Glutamatergic neuron (in vitro differentiated cells): ENCODE measurements around the gene GLB1L. TPM values are rescaled to one million over a fixed set of nuclear protein-coding genes. Genes with fewer than 3 reads are reported as not detected.

Source experiments
- DNase-seq: peaks from one replicate; pipeline ENCODE4 v3.0.0; 2022
- H3K27ac Mint-ChIP-seq: one replicate; pipeline ENCODE4 v1.8.0; 2020; ENCODE audit warnings: mild to moderate bottlenecking, mixed read lengths, inconsistent platforms; ENCODE audit not compliant: unreplicated experiment
- H3K27me3 Mint-ChIP-seq: one replicate; pipeline ENCODE4 v1.8.0; 2020; ENCODE audit warnings: mild to moderate bottlenecking, moderate library complexity, mixed read lengths, inconsistent platforms; ENCODE audit not compliant: unreplicated experiment
- H3K36me3 Mint-ChIP-seq: one replicate; pipeline ENCODE4 v1.8.0; 2020; ENCODE audit warnings: mild to moderate bottlenecking, mixed read lengths, inconsistent platforms; ENCODE audit not compliant: unreplicated experiment
- H3K4me1 Mint-ChIP-seq: one replicate; pipeline ENCODE4 v1.8.0; 2020; ENCODE audit warnings: mild to moderate bottlenecking, low read depth, mixed read lengths, inconsistent platforms; ENCODE audit not compliant: unreplicated experiment
- H3K4me3 Mint-ChIP-seq: one replicate; pipeline ENCODE4 v1.8.0; 2020; ENCODE audit warnings: mild to moderate bottlenecking, mixed read lengths, inconsistent platforms; ENCODE audit not compliant: unreplicated experiment
- H3K9me3 Mint-ChIP-seq: one replicate; pipeline ENCODE4 v1.8.0; 2020; ENCODE audit warnings: mild to moderate bottlenecking, moderate library complexity, mixed read lengths, inconsistent platforms; ENCODE audit not compliant: unreplicated experiment
- total RNA-seq: library from RNA; stranded (reverse); fragmentation: NEBNext Ultra II Directional; extraction: Animal tissue kit (Norgen Biotek cat#: 25700); gene quantifications from one replicate; pipeline ENCODE4 v1.2.1, GENCODE V29; 2021; ENCODE audit not compliant: unreplicated experiment
- TF ChIP-seq, protein P1 (sequence below): fragments of 200-600 bp; sonication (generic); IDR thresholded peaks from one replicate; pipeline ENCODE4 v1.5.0; 2021; ENCODE audit not compliant: partially characterized antibody, unreplicated experiment

The GLB1L gene
- total RNA-seq, 1 donor from 2014 or later, result 6.2 TPM

DNA sequence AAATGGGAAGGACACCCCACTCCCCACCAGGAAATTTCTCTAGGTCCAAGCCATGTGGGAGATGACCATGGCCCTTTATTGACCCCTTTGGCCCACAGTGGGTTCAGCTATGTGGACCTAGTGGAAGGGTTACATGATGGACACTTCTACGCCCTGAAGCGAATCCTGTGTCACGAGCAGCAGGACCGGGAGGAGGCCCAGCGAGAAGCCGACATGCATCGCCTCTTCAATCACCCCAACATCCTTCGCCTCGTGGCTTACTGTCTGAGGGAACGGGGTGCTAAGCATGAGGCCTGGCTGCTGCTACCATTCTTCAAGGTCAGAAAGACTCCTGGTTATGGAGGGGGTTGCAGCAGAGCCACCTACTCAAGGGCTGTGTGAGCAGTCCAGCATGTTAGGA lies 1.3 kb upstream of the GLB1L start:
- Mint-ChIP-seq H3K9me3 (peaks cover 6% of the 10 kb centered on the region), H3K4me3 (peak overlapping the region; percentile 97), H3K36me3 (no peaks in the 10 kb centered on the region), H3K27me3 (peaks cover 1% of the 10 kb centered on the region), H3K27ac (peak overlapping the region; percentile 62), H3K4me1 (peaks cover 15% of the 10 kb centered on the region)
- TF ChIP-seq, protein P1, sequence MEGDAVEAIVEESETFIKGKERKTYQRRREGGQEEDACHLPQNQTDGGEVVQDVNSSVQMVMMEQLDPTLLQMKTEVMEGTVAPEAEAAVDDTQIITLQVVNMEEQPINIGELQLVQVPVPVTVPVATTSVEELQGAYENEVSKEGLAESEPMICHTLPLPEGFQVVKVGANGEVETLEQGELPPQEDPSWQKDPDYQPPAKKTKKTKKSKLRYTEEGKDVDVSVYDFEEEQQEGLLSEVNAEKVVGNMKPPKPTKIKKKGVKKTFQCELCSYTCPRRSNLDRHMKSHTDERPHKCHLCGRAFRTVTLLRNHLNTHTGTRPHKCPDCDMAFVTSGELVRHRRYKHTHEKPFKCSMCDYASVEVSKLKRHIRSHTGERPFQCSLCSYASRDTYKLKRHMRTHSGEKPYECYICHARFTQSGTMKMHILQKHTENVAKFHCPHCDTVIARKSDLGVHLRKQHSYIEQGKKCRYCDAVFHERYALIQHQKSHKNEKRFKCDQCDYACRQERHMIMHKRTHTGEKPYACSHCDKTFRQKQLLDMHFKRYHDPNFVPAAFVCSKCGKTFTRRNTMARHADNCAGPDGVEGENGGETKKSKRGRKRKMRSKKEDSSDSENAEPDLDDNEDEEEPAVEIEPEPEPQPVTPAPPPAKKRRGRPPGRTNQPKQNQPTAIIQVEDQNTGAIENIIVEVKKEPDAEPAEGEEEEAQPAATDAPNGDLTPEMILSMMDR, result no peak
- DNase-seq, result no peak

DNA sequence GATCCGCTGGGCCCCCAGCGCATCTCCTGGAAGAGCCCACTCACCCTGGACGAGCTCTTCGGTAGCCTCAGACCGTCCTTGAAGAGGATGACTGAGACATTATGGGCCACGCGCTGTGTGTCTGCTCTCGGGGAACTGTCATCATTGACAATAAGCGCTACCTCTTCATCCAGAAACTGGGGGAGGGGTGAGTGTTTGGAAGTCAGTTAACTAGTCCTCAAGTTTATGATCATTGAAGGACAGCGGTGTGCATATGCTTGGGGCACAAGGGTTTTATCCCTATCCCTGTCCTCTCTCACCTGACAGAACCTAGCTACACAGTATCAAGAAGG lies 621 bp upstream of the GLB1L start:
- Mint-ChIP-seq H3K27me3 (peaks cover 1% of the 10 kb centered on the region), H3K4me3 (peak overlapping the region; percentile 97), H3K4me1 (peaks cover 9% of the 10 kb centered on the region), H3K36me3 (no peaks in the 10 kb centered on the region), H3K27ac (peak overlapping the region; percentile 99), H3K9me3 (peaks cover 6% of the 10 kb centered on the region)
- DNase-seq, result no peak
- TF ChIP-seq, protein P1, result no peak

DNA sequence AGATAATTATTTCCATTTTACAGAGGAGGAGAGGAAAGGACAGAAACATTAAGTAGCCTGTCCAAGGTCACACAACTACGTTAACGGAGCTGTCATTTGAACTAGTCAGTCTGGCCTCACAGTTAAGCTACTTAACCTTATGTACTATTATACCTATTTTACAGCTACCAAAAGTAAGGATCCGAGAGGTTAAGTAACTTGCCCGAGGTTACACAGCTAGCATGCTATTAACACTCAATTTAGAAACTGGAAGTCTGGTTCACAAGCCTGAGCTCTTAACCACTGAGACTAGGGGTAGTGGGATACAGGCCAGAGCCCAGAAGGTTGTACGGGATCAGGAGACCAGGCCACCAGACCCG lies 476 bp downstream of the GLB1L start:
- H3K4me3 Mint-ChIP-seq, result peak overlapping the region; percentile 97
- no peak overlapping the region for H3K27ac Mint-ChIP-seq
- TF ChIP-seq, protein P1, result no peak
- no peak for DNase-seq
- no peaks in the 10 kb centered on the region for H3K36me3 Mint-ChIP-seq
- H3K27me3 Mint-ChIP-seq, result peaks cover 2% of the 10 kb centered on the region
- peaks cover 6% of the 10 kb centered on the region for H3K9me3 Mint-ChIP-seq
- peaks cover 7% of the 10 kb centered on the region for H3K4me1 Mint-ChIP-seq

DNA sequence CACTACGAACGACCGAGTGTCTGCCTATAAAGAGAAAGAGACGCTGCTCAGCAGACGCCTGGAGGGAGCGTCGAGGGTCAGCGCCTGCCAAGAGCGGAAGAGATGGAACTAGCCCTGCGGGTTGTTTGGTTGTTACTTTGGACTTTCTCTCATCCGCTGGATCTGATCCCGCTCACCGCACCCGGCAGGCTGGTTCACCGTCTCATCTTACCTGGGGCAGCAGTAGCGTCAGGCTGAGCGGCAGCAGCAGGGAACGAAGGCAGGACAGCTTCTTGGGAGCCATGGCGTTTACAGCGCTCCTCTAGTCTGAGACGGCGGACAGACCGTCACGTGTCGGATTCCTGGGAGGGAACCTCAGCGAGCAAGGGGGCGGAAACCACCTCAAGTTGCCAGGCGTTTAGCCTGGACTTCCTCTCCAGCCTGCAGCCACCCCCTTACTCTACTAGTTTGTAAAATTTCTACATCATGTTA lies 1.9 kb downstream of the GLB1L start:
- Mint-ChIP-seq H3K9me3 (peaks cover 6% of the 10 kb centered on the region), H3K36me3 (no peaks in the 10 kb centered on the region), H3K27ac (no peak overlapping the region), H3K27me3 (peaks cover 4% of the 10 kb centered on the region), H3K4me3 (no peak overlapping the region), H3K4me1 (peaks cover 2% of the 10 kb centered on the region)
- TF ChIP-seq, protein P1, result no peak
- no peak for DNase-seq

DNA sequence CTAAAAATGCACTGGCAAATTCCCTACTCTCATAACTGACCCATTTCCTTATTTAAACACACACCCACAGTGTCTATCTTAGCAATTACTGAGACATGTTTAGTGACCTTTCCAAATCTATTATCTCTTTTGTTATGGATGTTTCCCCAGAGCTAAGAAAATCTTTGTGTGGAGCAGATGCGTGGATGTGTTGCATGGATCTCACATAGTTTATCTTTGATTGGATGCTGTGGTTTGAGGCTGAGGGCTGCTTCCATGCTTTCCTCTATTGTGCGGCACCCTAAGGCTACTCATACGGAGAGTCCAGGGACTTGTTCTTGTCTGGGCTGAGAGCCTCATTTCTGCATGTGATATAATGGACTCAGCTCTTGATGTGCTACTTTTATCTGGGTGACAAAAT lies 10.9 kb downstream of the GLB1L start:
- peaks cover 4% of the 10 kb centered on the region for H3K9me3 Mint-ChIP-seq
- DNase-seq, result no peak
- H3K27me3 Mint-ChIP-seq, result peaks cover 4% of the 10 kb centered on the region
- no peak overlapping the region for H3K27ac Mint-ChIP-seq
- TF ChIP-seq, protein P1, result no peak
- peaks cover 6% of the 10 kb centered on the region for H3K36me3 Mint-ChIP-seq
- H3K4me3 Mint-ChIP-seq, result no peak overlapping the region
- peaks cover 4% of the 10 kb centered on the region for H3K4me1 Mint-ChIP-seq
